ENCODE measurements around the gene TAS2R31. TPM values are rescaled to one million over a fixed set of nuclear protein-coding genes. Genes with fewer than 3 reads are reported as not detected.

TAS2R31 gene
- total and polyA plus RNA-seq, 2 of the 4 experiments (the other 2 are of a cell fraction) = 0.24 to 4.3 TPM

DNA sequence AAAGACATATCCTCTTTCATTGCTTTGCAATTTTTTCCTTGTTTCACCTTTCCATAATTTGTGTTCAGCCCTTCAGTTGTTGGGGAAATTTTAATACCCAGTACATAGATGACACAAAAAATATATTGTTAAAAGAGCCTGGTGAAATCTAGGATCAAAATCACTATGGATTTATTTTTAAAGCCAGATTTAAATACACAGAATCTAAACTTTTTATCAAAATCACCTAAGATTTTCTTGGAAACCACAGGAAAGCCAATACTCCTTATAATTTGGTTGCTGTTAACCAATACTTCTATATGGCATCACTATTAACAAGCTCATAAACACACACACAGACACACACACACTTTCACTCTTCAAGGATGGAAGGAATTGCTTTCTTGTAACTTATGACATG is 33.0 kb downstream of the TAS2R31 start, which contains the start of gene TAS2R20:
Gene TAS2R20 (minus strand): TSS at position 101 of the 400 bp plus-strand sequence. CDS start 429 bp downstream, outside the sequence.
- no peak for ATAC-seq (ENCODE audit: low read depth)

More for the DNA sequence above, 33.0 kb downstream of the TAS2R31 start, which contains the start of gene TAS2R20:
- H2BK5ac ChIP-seq (ENCODE audit: low read depth, low read length, poor library complexity, severe bottlenecking) = no peak within 1 kb of the TSS
- no peak within 1 kb of the TSS for H4K8ac ChIP-seq (ENCODE audit: low read depth in 2 of 2, low read length in 2 of 2)
- H4K91ac ChIP-seq (ENCODE audit: insufficient read depth, low read depth, low read length) = no peak within 1 kb of the TSS
- H3K14ac ChIP-seq (replicated peaks; ENCODE audit: low read depth, low read length) = no peak within 1 kb of the TSS
- H3K4me3 ChIP-seq (ENCODE audit: insufficient read depth, low read depth, low read length) = no peak within 1 kb of the TSS
- TF ChIP-seq RCOR1 (IDR thresholded peaks at IDR 0.05; ENCODE audit: insufficient replicate concordance, low read length) (no peak), ELK1 (IDR thresholded peaks at IDR 0.05; ENCODE audit: borderline replicate concordance, low read depth, low read length) (no peak), SMC3 (IDR thresholded peaks at IDR 0.05; ENCODE audit: low read depth, low read length) (no peak), RAD21 (IDR thresholded peaks at IDR 0.05; ENCODE audit: low read length) (no peak), CEBPB (IDR thresholded peaks at IDR 0.05; ENCODE audit: low read depth, low read length) (no peak), CHD1 (IDR thresholded peaks at IDR 0.05; ENCODE audit: low read depth, low read length) (no peak), MAFK (IDR thresholded peaks at IDR 0.05; ENCODE audit: low read depth, low read length) (no peak), MAZ (IDR thresholded peaks at IDR 0.05; ENCODE audit: borderline replicate concordance, low read depth, low read length) (no peak), USF2 (IDR thresholded peaks at IDR 0.05; ENCODE audit: low read depth, low read length) (no peak), FOS (IDR thresholded peaks at IDR 0.05; ENCODE audit: low read depth, low read length) (no peak), POLR2A (IDR thresholded peaks at IDR 0.05; ENCODE audit: low read depth, low read length) (no peak)
- H4K20me1 ChIP-seq (ENCODE audit: insufficient read depth, low read length) = no peaks in the 10 kb centered on the region
- CTCF ChIA-PET = no interaction called here
- H3K4me1 ChIP-seq (ENCODE audit: control insufficient read depth, insufficient read depth, low read length) = no peaks in the 10 kb centered on the region
- intact Hi-C loops (cut with micrococcal nuclease) (no loop called here), in situ Hi-C loops (cut with MboI; ENCODE audit: low sequenced_read_pairs) (no loop called here), dilution Hi-C loops (cut with HindIII; ENCODE audit: low sequenced_read_pairs, unreplicated experiment) (no loop called here)
- BruUV-seq (replicated peaks) = no TSS peak
- no peak within 1 kb of the TSS for H2BK15ac ChIP-seq (ENCODE audit: low read depth, low read length)
- no peak within 1 kb of the TSS for H2BK20ac ChIP-seq (ENCODE audit: low read depth, low read length)
- no peak within 1 kb of the TSS for H4K5ac ChIP-seq (ENCODE audit: low read depth, low read length)
- no peak within 1 kb of the TSS for H3K18ac ChIP-seq (ENCODE audit: low read depth, low read length)
- no peak for DNase-seq
- no peak within 1 kb of the TSS for H2AK5ac ChIP-seq (ENCODE audit: low read depth, low read length)
- no peak within 1 kb of the TSS for H3K4ac ChIP-seq (ENCODE audit: low read depth, low read length)
- no peak within 1 kb of the TSS for H2BK120ac ChIP-seq (ENCODE audit: low read depth, low read length)
- peaks cover 6% of the 10 kb centered on the region; the same call in 1 of the 2 replicates for H3K36me3 ChIP-seq (ENCODE audit: control insufficient read depth, insufficient read depth, low read length)
- H2AK9ac ChIP-seq (replicated peaks; ENCODE audit: low read depth, low read length, poor library complexity) = no peak within 1 kb of the TSS
- no peak within 1 kb of the TSS for H3K23ac ChIP-seq (ENCODE audit: low read depth, low read length)
- no peak within 1 kb of the TSS for H3K4me2 ChIP-seq (ENCODE audit: low read depth, low read length)
- H3K9me1 ChIP-seq (ENCODE audit: insufficient read depth, low read length) = no peaks in the 10 kb centered on the region
- no peaks in the 10 kb centered on the region for H3K9me3 ChIP-seq (ENCODE audit: control insufficient read depth, insufficient read depth, low read length)
- H3K27me3 ChIP-seq (ENCODE audit: control insufficient read depth, insufficient read depth, low read length) = no peaks in the 10 kb centered on the region
- H3K27ac ChIP-seq (ENCODE audit: insufficient read depth, low read length) = no peak within 1 kb of the TSS
- no peaks in the 10 kb centered on the region; a peak in 2 of 4 replicates for H3K79me1 ChIP-seq (ENCODE audit: low read depth in 1 of 2, low read length in 2 of 2)
- no peak within 1 kb of the TSS for H3K9ac ChIP-seq (ENCODE audit: low read depth, low read length)
- no peak within 1 kb of the TSS for H3K56ac ChIP-seq (ENCODE audit: extremely low read depth, insufficient read depth, low read length)
- no peak within 1 kb of the TSS for H2AFZ ChIP-seq (replicated peaks; ENCODE audit: low read length, poor library complexity)
- POLR2A ChIA-PET (ENCODE audit: unreplicated experiment) = no interaction called here
